ENCODE results near the gene RNF44. TPM values are rescaled to one million over a fixed set of nuclear protein-coding genes. Genes with fewer than 3 reads are reported as not detected.

RNF44 gene
- total RNA-seq, 3 donors from 2014 or later: 6.9 to 17.1 (median 15.4) TPM

DNA sequence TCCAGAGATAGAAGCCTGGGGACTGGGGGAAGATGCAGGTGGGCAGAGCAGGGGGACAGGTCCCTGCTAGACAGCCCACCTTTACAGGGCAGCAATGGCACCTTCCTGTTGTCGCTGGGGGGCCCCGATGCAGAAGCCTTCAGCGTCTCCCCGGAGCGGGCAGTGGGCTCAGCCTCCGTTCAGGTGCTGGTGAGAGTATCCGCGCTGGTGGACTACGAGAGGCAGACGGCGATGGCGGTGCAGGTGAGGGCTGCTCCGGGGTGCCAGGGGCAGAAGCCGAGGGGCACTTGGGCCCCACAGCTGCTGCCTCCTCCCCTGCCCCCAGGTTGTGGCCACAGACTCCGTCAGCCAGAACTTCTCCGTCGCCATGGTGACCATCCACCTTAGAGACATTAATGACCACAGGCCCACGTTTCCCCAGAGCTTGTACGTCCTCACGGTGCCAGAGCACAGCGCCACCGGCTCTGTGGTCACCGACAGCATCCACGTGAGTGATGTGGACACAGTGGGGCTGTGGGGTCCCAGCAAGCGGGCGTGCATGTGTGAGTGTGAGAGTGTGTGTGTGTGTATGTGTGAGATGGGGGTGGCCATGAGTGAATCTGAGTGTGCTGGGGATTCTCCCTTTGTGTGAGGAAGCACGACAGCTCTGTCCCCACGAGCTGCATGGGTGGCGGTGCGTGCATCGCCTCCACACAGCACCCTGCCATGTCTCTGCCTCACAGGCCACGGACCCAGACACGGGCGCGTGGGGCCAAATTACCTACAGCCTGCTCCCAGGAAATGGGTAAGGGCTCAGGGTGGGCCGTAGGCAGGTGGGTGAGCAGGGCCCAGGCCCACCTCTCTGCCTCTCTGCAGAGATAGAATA lies 40.3 kb upstream of the RNF44 start:
- H3K27me3 ChIP-seq: no peaks in the 10 kb centered on the region
- H3K4me3 ChIP-seq: no peak overlapping the region
- no peak overlapping the region for H3K27ac ChIP-seq
- H3K36me3 ChIP-seq: no peaks in the 10 kb centered on the region
- H3K9me3 ChIP-seq: no peaks in the 10 kb centered on the region
- no peaks in the 10 kb centered on the region for H3K4me1 ChIP-seq
- DNase-seq (ENCODE audit: low spot score in 2 of 2): no peak
- TF ChIP-seq POLR2AphosphoS5 (IDR thresholded peaks at IDR 0.05): no peak
- TF ChIP-seq, protein P1, sequence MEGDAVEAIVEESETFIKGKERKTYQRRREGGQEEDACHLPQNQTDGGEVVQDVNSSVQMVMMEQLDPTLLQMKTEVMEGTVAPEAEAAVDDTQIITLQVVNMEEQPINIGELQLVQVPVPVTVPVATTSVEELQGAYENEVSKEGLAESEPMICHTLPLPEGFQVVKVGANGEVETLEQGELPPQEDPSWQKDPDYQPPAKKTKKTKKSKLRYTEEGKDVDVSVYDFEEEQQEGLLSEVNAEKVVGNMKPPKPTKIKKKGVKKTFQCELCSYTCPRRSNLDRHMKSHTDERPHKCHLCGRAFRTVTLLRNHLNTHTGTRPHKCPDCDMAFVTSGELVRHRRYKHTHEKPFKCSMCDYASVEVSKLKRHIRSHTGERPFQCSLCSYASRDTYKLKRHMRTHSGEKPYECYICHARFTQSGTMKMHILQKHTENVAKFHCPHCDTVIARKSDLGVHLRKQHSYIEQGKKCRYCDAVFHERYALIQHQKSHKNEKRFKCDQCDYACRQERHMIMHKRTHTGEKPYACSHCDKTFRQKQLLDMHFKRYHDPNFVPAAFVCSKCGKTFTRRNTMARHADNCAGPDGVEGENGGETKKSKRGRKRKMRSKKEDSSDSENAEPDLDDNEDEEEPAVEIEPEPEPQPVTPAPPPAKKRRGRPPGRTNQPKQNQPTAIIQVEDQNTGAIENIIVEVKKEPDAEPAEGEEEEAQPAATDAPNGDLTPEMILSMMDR (IDR thresholded peaks at IDR 0.05): no peak
- no peak for TF ChIP-seq POLR2A (IDR thresholded peaks at IDR 0.05)
- intact Hi-C loops (cut with DNase I; ENCODE audit: low total_unique reads): no loop called here

DNA sequence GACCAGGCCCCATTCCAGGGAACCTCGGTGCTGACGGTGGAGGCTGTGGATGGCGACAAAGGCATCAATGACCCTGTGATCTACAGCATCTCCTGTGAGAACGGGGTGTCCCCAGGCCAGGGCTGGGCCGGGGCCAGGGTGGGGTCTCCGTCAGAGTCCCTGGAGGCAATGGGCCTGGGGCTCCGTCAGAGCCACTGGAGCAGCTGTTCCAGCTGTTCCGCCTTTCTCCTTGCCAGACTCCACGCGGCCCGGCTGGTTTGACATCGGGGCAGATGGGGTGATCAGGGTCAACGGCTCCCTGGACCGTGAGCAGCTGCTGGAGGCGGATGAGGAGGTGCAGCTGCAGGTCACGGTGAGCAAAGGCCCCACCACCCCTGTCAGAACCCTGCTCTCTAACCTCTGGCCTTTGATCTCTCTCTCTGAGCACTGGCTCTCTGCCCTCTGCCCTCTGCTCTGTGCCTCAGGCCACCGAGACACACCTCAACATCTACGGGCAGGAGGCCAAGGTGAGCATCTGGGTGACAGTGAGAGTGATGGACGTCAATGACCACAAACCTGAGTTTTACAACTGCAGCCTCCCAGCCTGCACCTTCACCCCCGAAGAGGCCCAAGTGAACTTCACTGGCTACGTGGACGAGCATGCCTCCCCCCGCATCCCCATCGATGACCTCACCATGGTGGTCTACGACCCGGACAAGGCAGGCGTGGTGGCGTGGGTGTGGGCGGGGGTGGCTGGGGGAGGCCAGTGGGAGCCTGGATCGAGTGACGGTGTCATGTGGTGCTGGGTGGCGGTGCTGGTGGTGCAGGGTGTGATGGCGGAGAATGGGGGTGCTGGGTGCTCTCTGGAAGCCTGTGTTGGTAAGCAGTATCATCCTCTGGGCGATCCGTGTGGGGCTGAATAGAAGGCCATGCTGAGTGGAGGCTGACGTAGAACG lies 38.6 kb upstream of the RNF44 start:
- TF ChIP-seq, protein P1 (IDR thresholded peaks at IDR 0.05): no peak
- TF ChIP-seq POLR2A (IDR thresholded peaks at IDR 0.05) (no peak), POLR2AphosphoS5 (IDR thresholded peaks at IDR 0.05) (no peak)
- H3K27me3 ChIP-seq: no peaks in the 10 kb centered on the region
- no peaks in the 10 kb centered on the region for H3K4me1 ChIP-seq
- DNase-seq (ENCODE audit: low spot score in 2 of 2): no peak
- intact Hi-C loops (cut with DNase I; ENCODE audit: low total_unique reads): no loop called here
- no peaks in the 10 kb centered on the region for H3K36me3 ChIP-seq
- H3K27ac ChIP-seq: no peak overlapping the region
- H3K4me3 ChIP-seq: no peak overlapping the region
- no peaks in the 10 kb centered on the region for H3K9me3 ChIP-seq

DNA sequence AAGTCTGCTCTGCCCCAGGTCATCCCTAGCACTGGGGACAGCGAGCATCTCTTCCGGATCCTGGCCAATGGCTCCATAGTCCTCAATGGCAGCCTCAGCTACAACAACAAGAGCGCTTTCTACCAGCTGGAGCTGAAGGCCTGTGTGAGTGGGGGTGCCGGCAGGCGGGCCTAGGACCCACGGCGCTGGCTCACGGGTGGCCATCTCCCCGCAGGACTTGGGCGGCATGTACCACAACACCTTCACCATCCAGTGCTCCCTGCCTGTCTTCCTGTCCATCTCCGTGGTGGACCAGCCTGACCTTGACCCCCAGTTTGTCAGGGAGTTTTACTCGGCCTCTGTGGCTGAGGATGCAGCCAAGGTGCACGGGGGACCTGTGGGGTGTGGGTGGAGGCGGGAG lies 37.9 kb upstream of the RNF44 start:
- TF ChIP-seq, protein P1 (IDR thresholded peaks at IDR 0.05): no peak
- no peak for TF ChIP-seq POLR2A (IDR thresholded peaks at IDR 0.05)
- TF ChIP-seq POLR2AphosphoS5 (IDR thresholded peaks at IDR 0.05): no peak
- H3K9me3 ChIP-seq: no peaks in the 10 kb centered on the region
- peaks cover 0 to 4% of the 10 kb centered on the region in 2 donors for H3K27me3 ChIP-seq
- H3K36me3 ChIP-seq: no peaks in the 10 kb centered on the region
- DNase-seq (ENCODE audit: low spot score in 2 of 2): no peak
- H3K4me3 ChIP-seq: no peak overlapping the region
- no peak overlapping the region for H3K27ac ChIP-seq
- H3K4me1 ChIP-seq: no peaks in the 10 kb centered on the region
- intact Hi-C loops (cut with DNase I; ENCODE audit: low total_unique reads): no loop called here

DNA sequence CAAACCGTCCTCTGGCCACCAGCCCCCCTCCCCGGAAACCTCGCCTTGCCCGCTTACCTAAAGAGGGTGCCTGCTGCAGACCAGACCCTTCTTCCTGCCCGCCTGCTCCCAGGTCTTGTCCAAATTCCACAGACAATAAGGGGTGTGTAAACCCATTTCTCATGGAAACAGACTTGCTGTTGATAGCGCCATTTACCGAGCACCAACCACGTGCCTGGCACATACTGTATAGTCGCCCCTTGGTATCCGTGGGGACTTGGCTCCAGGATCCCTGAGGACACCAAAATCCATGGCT lies 37.0 kb upstream of the RNF44 start:
- no peaks in the 10 kb centered on the region for H3K36me3 ChIP-seq
- H3K9me3 ChIP-seq: no peaks in the 10 kb centered on the region
- TF ChIP-seq POLR2A (IDR thresholded peaks at IDR 0.05) (no peak), POLR2AphosphoS5 (IDR thresholded peaks at IDR 0.05) (no peak)
- TF ChIP-seq, protein P1 (IDR thresholded peaks at IDR 0.05): no peak
- DNase-seq (ENCODE audit: low spot score in 2 of 2): no peak
- H3K27me3 ChIP-seq: peaks cover 0 to 4% of the 10 kb centered on the region in 2 donors
- H3K27ac ChIP-seq: no peak overlapping the region
- intact Hi-C loops (cut with DNase I; ENCODE audit: low total_unique reads): no loop called here
- no peaks in the 10 kb centered on the region for H3K4me1 ChIP-seq
- no peak overlapping the region for H3K4me3 ChIP-seq
